Colonic mucosa (tissue), 4 donors: ENCODE measurements around the gene C2orf81. TPM values are rescaled to one million over a fixed set of nuclear protein-coding genes. Genes with fewer than 3 reads are reported as not detected.
"Not testable (repeated sequence)": the region's sequence is repeated elsewhere in the genome, so short reads cannot be mapped to it uniquely, and the experiment has no call there.

Experiments
- DNase-seq: peaks from one replicate; pipeline ENCODE4 v3.0.0-alpha.2; 2020
- H3K27ac ChIP-seq: fragments of 200-600 bp; one replicate; pipeline ENCODE4 v1.8.0; 2021
- H3K27me3 ChIP-seq: fragments of 200-600 bp; one replicate; pipeline ENCODE4 v1.8.0; 2021
- H3K36me3 ChIP-seq: fragments of 200-600 bp; one replicate; pipeline ENCODE4 v1.8.0; 2021
- H3K4me1 ChIP-seq: fragments of 200-600 bp; one replicate; pipeline ENCODE4 v1.8.0; 2021; ENCODE audit warnings: mild to moderate bottlenecking
- H3K4me3 ChIP-seq: fragments of 200-600 bp; one replicate; pipeline ENCODE4 v1.8.0; 2021
- H3K9ac ChIP-seq, 2 donors: one replicate each; pipeline ENCODE4 v1.7.0; 2013; ENCODE audit warnings: control low read depth in 2 of 2, low read depth in 2 of 2, low read length in 2 of 2
- H3K9me3 ChIP-seq: fragments of 200-600 bp; one replicate; pipeline ENCODE4 v1.8.0; 2021
- intact Hi-C: fragments of 100-400 bp; cut with DNase I; formaldehyde crosslinking; loops from one replicate; pipeline ENCODE4 v1.14.1; 2022
- total RNA-seq, 2 donors: library from RNA; stranded (reverse); fragmentation: NEBNext Ultra II Directional in 1 of 2; extraction: Animal tissue kit (Norgen Biotek cat#: 25700) in 1 of 2; gene quantifications; one replicate each; pipeline ENCODE4 v1.2.1, GENCODE V29; 2021
- TF ChIP-seq, protein P1 (sequence below): fragments of 200-600 bp; IDR thresholded peaks from one replicate; pipeline ENCODE4 v1.8.0; 2022; ENCODE audit warnings: antibody characterized with exemption, mild to moderate bottlenecking
- donor health status: healthy.
- donor health status: DM: no; HTN: no; CAD: no.
- donor health status: DM: no; HTN: no; CAD: no.

Gene C2orf81
- total RNA-seq, 2 donors from 2014 or later = 0.62 to 1.1 TPM

DNA sequence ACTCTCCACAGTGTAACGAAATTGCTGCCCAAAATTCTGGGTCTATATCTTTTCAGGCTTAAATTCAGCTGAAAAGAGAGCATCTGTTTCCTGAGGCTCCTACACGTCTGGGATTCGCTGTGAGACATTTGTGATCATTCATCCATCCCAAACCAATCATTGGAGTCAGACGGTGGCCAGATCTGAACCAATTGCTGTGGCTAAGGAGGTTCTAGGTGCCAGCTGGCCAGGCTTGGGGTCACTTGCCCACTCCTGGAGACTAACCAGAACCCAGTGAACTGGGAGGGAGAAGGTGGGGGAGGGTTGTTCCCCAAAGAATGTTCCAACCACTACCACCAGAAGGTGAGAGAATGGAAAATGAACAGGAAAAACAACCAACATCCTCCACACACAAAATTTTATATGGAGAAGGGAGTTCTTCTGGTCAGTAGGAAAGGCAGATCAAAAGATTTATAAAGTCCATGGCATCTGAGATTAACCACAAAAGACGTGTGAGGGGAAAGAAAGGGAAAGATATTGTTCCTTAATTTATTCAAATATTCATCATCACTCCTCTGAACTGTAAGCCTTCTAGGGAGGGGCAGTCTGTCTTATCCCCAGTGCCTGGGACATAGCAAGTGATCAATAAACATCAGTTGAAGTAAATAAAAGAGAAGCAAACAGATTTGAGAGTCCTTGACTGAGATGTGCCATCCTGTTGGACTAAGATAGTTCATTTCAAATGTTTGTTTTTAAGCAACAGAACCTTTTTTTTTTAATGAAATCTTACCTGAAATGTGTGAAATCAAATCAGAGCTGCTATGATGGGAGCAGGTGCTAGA, 23.3 kb upstream of the C2orf81 start:
- intact Hi-C loops = no loop called here
- DNase-seq = no peak

DNA sequence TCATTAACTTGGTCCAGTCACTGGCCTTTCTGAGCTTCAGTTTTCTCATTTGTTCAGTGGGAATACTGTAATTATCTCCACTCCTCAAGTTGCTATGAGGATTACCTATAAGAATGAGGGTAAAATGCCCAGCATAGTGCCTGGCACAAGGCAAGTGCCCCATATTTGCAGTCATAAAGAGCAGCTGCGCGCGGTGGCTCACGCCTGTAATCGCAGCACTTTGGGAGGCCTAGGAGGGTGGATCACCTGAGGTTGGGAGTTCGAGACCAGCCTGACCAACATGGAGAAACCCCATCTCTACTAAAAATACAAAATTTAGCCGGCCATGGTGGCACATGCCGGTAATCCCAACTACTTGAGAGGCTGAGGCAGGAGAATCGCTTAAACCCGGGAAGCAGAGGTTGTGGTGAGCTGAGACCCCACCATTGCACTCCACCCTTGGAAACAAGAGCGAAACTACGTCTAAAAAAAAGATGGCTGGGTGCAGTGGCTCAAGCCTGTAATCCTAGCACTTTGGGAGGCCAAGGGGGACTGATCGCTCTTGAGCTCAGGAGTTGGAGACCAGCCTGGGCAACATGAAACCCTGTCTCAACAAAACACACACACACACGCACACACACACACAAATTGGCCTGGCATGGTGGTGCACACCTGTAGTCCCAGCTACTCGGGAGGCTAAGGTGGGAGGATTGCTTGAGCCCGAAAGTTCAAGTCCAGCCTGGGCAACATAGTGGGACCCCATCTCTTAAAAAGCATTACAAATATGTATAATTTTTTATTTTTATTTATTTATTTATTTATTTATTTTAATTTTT, 21.3 kb upstream of the C2orf81 start:
- H3K27me3 ChIP-seq, H3K4me1 ChIP-seq, DNase-seq, H3K9me3 ChIP-seq, intact Hi-C loops, H3K36me3 ChIP-seq: not testable (repeated sequence)
- Histone ChIP-seq H3K27ac (peak overlapping the region; percentile 90), H3K9ac (peak overlapping the region; percentile 72 to 91), H3K4me3 (peak overlapping the region; percentile 46)

More for the DNA sequence above, 23.3 kb upstream of the C2orf81 start:
- TF ChIP-seq, protein P1, sequence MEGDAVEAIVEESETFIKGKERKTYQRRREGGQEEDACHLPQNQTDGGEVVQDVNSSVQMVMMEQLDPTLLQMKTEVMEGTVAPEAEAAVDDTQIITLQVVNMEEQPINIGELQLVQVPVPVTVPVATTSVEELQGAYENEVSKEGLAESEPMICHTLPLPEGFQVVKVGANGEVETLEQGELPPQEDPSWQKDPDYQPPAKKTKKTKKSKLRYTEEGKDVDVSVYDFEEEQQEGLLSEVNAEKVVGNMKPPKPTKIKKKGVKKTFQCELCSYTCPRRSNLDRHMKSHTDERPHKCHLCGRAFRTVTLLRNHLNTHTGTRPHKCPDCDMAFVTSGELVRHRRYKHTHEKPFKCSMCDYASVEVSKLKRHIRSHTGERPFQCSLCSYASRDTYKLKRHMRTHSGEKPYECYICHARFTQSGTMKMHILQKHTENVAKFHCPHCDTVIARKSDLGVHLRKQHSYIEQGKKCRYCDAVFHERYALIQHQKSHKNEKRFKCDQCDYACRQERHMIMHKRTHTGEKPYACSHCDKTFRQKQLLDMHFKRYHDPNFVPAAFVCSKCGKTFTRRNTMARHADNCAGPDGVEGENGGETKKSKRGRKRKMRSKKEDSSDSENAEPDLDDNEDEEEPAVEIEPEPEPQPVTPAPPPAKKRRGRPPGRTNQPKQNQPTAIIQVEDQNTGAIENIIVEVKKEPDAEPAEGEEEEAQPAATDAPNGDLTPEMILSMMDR = no peak
- Histone ChIP-seq H3K9ac (no peak overlapping the region), H3K36me3 (no peaks in the 10 kb centered on the region), H3K4me3 (no peak overlapping the region), H3K9me3 (no peaks in the 10 kb centered on the region), H3K27me3 (no peaks in the 10 kb centered on the region), H3K4me1 (peaks cover 2% of the 10 kb centered on the region), H3K27ac (no peak overlapping the region)

DNA sequence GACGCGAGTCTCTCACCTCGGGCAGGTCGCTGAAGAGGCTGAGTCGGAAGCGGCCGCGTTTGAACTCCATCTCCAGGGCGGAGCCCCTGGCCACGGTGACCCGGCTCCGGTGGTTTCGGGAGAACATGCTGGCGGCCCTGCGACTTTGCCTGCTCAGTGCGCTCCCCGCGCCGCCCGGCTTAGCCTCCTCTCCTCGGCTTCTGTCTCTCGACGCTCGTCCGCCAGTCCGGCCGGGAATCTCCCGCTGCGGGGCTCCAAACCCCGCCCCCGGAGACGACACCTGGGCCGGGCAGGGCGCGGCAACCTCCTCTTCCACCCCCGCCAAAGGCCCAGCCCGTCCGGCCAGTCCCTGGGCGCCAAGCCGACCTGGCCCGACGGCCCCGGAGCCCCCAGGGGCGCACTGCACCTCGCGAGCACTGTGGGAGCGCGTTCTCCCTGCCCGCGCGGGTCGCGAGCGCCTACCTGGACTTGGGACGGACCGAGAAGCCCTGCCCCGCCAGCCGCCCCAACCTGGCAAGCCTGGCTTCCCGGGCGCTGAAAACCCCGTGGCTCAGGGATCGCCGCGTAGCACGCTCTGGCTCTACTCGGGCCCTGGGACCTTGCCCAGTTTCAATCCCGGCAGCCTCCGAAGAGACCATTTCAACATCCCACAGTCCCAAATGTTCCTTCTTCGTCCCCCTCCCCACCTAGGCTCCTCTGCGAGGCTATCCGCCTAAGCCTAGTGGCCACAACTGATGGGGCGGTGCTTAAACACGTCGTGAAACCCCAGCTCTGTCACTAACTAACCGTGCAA, 20.5 kb upstream of the C2orf81 start, which contains the start of gene RTKN:
TSS of gene RTKN (minus strand) at position 248 of the 793 bp plus-strand sequence. CDS start at position 127, 121 bp downstream.
- Histone ChIP-seq H3K27ac (peak within 1 kb of the TSS; percentile 90), H3K9me3 (no peaks in the 10 kb centered on the region), H3K36me3 (no peaks in the 10 kb centered on the region), H3K4me3 (peak within 1 kb of the TSS; percentile 46), H3K9ac (peak within 1 kb of the TSS; percentile 72 to 91), H3K4me1 (peaks cover 5% of the 10 kb centered on the region), H3K27me3 (no peaks in the 10 kb centered on the region)
- DNase-seq = peak; percentile 84
- intact Hi-C loops = no loop called here
- TF ChIP-seq, protein P1 = no peak

DNA sequence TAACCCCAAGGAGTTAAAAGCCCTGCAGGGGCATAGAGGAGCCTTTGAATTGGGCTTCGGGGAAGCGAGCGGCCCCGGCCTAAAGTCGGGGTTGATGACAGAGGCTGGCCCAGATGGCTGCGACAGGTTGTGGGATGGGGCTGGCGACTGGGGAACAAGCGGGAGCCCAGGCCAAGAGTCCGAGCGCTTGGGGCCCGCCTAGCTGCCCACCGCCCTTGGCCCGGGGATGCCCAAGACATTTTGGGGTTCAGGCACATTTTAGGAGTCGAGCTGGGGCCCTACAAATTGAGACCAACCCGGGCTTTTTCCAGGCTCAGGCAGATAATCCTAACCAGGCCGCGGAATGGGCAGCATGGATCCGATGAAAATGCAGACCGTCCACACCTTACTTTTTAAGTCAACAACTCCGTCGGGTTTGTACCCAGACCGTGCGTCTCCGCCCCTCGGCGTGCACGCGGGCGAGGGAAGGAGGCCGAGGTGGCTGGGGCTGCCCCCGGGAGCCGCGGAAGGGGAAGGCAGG, 19.8 kb upstream of the C2orf81 start:
- no peaks in the 10 kb centered on the region for H3K9me3 ChIP-seq
- H3K4me3 ChIP-seq = peak overlapping the region; percentile 46
- intact Hi-C loops = no loop called here
- peak overlapping the region; percentile 72 to 91 for H3K9ac ChIP-seq
- peaks cover 5% of the 10 kb centered on the region for H3K4me1 ChIP-seq
- H3K27ac ChIP-seq = peak overlapping the region; percentile 90
- H3K36me3 ChIP-seq = no peaks in the 10 kb centered on the region
- TF ChIP-seq, protein P1 = no peak
- peak; percentile 60 for DNase-seq
- no peaks in the 10 kb centered on the region for H3K27me3 ChIP-seq

DNA sequence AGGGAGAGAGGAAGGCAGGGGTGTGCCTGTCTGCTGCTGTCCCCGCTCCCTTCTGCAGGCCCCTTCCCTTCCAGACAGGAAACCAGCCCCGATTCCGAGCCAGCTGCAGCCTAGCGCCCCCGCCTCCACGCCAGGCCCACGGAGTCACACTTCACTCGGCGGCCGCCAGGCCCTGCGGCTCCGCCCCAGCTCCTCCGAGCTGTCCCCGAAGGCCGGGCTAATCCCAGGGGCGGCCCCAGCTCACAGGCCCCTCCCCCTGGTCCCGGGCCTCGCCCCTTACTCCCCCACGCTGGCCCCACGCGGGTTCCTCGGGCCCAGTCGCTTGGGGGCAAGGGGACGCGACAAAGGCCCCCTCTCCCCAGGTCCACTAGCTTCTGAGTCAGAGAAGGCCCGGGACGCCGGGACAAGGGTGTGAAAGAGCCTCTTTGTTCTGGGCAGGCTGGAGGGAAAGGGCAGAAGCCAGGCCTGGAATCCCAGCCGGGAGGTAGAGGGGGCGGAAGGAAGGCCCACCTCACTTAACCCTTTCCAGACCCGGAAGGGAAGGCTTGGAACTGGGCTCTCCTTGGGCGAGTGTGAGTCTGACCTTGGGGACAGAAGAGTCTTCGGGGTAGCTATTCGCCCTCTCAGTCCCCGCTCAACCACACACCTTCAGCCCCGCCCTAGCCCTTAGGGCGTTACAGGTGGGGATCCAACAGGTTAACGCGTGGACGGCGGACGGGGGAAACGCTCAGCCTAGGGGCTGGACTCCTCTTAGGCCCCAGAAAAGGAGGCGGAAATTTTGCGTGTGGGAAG, 19.2 kb upstream of the C2orf81 start:
- Histone ChIP-seq H3K9me3 (no peaks in the 10 kb centered on the region), H3K36me3 (no peaks in the 10 kb centered on the region), H3K4me3 (peak overlapping the region; percentile 46), H3K27me3 (no peaks in the 10 kb centered on the region), H3K4me1 (peaks cover 5% of the 10 kb centered on the region), H3K9ac (peak overlapping the region; percentile 72 to 91), H3K27ac (peak overlapping the region; percentile 90)
- peak; percentile 90 for DNase-seq
- intact Hi-C loops = no loop called here
- TF ChIP-seq, protein P1 = no peak
